GM12873 (cell line): Measurements from ENCODE around the gene PCNX1.

ENCODE experiments used
- TF ChIP-seq, protein P1 (sequence below): IDR thresholded peaks from 2 replicates; pipeline ENCODE4 v1.5.1; 2012; ENCODE audit warnings: low read depth, mild to moderate bottlenecking, moderate library complexity, low read length, control low read depth; ENCODE audit not compliant: insufficient read depth; ENCODE audit errors: missing control alignments

The PCNX1 gene

GRCh38 chr14:71155743-71156142 is 248.5 kb downstream of the PCNX1 start:
- TF ChIP-seq, protein P1, sequence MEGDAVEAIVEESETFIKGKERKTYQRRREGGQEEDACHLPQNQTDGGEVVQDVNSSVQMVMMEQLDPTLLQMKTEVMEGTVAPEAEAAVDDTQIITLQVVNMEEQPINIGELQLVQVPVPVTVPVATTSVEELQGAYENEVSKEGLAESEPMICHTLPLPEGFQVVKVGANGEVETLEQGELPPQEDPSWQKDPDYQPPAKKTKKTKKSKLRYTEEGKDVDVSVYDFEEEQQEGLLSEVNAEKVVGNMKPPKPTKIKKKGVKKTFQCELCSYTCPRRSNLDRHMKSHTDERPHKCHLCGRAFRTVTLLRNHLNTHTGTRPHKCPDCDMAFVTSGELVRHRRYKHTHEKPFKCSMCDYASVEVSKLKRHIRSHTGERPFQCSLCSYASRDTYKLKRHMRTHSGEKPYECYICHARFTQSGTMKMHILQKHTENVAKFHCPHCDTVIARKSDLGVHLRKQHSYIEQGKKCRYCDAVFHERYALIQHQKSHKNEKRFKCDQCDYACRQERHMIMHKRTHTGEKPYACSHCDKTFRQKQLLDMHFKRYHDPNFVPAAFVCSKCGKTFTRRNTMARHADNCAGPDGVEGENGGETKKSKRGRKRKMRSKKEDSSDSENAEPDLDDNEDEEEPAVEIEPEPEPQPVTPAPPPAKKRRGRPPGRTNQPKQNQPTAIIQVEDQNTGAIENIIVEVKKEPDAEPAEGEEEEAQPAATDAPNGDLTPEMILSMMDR = no peak

- TF ChIP-seq, protein P1 = no peak
These were observed 256.0 kb downstream of the PCNX1 start for GRCh38 chr14:71163050-71163841.

GRCh38 chr14:71163842-71164629 is 256.8 kb downstream of the PCNX1 start:
- TF ChIP-seq, protein P1 = no peak
